ENCODE data around the gene PXK.

GRCh38 chr3:58462829-58463180, 130.1 kb downstream of the PXK start:
- TF ChIP-seq POLR2A (IDR thresholded peaks at IDR 0.05; ENCODE audit: extremely low read depth, insufficient read length) (no peak), CTCF (IDR thresholded peaks at IDR 0.05; ENCODE audit: low read depth, low read length) (no peak)
